Lung (tissue), 12 donors: Measurements from ENCODE around the gene ONECUT3. TPM values are rescaled to one million over a fixed set of nuclear protein-coding genes. Genes with fewer than 3 reads are reported as not detected.

ENCODE experiments used
- ATAC-seq: fragments of 200-7000 bp; cut with Tn5 transposase; one replicate; pipeline ENCODE4 v1.9.1; 2020; ENCODE audit warnings: moderate number of reproducible peaks; ENCODE audit not compliant: insufficient read depth, low FRiP score
- DNase-seq, 3 donors: peaks; one replicate each; pipeline ENCODE4 v3.0.0-alpha.2; 2013 to 2017
- H3K27ac ChIP-seq, 2 donors: one replicate each; pipeline ENCODE4 v1.5.1; 2013; ENCODE audit warnings: mild to moderate bottlenecking in 2 of 2, moderate library complexity in 2 of 2, control low read depth in 1 of 2, inconsistent platforms in 1 of 2, low read depth in 1 of 2, low read length in 1 of 2
- H3K27me3 ChIP-seq, 3 donors: one replicate each; pipeline ENCODE4 v1.5.1; 2013; ENCODE audit warnings: low read length in 2 of 3; ENCODE audit not compliant: control insufficient read depth in 3 of 3, insufficient read depth in 3 of 3
- H3K36me3 ChIP-seq, 4 donors: one replicate each; pipeline ENCODE4 v1.5.1; 2013; ENCODE audit warnings: low read length in 4 of 4, mild to moderate bottlenecking in 1 of 4, moderate library complexity in 1 of 4; ENCODE audit not compliant: control insufficient read depth in 4 of 4, insufficient read depth in 4 of 4
- H3K4me1 ChIP-seq, 5 donors: one replicate each; pipeline ENCODE4 v1.5.1; 2013; ENCODE audit warnings: low read length in 5 of 5, mild to moderate bottlenecking in 2 of 5, moderate library complexity in 1 of 5; ENCODE audit not compliant: control insufficient read depth in 5 of 5, insufficient read depth in 5 of 5
- H3K4me3 ChIP-seq: one replicate; pipeline ENCODE4 v1.5.1; 2013; ENCODE audit warnings: mild to moderate bottlenecking, control low read depth, moderate library complexity
- H3K9ac ChIP-seq, 2 donors: one replicate each; pipeline ENCODE4 v1.5.1; 2013; ENCODE audit warnings: low read length in 2 of 2, control low read depth in 1 of 2; ENCODE audit not compliant: insufficient read depth in 1 of 2
- H3K9me3 ChIP-seq, 4 donors: one replicate each; pipeline ENCODE4 v1.5.1; 2013; ENCODE audit warnings: low read length in 3 of 4, mild to moderate bottlenecking in 1 of 4, moderate library complexity in 1 of 4; ENCODE audit not compliant: control insufficient read depth in 4 of 4, insufficient read depth in 3 of 4
- CTCF ChIP-seq: IDR thresholded peaks from 2 replicates; pipeline ENCODE4 v1.5.1; 2012; ENCODE audit warnings: mild to moderate bottlenecking; ENCODE audit errors: control extremely low read depth, extremely low read depth
- WGBS, 2 donors: extraction: QIAGEN DNeasy Blood & Tissue Kit; methylation state at CpG; one replicate each; pipeline ENCODE4 v1.1.7; 2013; 5-methylcytosine and 5-hydroxymethylcytosine counted together
- polyA plus RNA-seq, 2 donors: library from polyadenylated mRNA; stranded (reverse); fragments of 200-250 nt; gene quantifications; one replicate each; pipeline ENCODE4 v1.2.1, GENCODE V29; 2013
- total RNA-seq, 2 donors: library from RNA; depleted of rRNA in 1 of 2; stranded (reverse); fragments of >200 nt in 1 of 2; gene quantifications; one replicate each; pipeline ENCODE4 v1.2.1, GENCODE V29; 2014 to 2021
- donor health status: control.
- donor health status: control.
- donor health status: Bipolar disorder and iron deficiency.
- donor health status: healthy.
- donor health status: DM: yes; HTN: yes; CAD: no.

Gene ONECUT3
- total and polyA plus RNA-seq, 4 donors = not detected

- H3K4me1 ChIP-seq = peaks cover 0 to 12% (median 0%) of the 10 kb centered on the region in 5 donors
- H3K4me3 ChIP-seq = no peak overlapping the region
- no peak overlapping the region for H3K27ac ChIP-seq
- H3K9me3 ChIP-seq = peaks cover 0 to 6% (median 0%) of the 10 kb centered on the region in 4 donors
- DNase-seq = no peak
- WGBS, 2 donors = 2 to 3% methylated on average over 37 to 43 of the region's 43 CpGs
- peaks cover 66 to 79% (median 66%) of the 10 kb centered on the region in 3 donors for H3K27me3 ChIP-seq
- H3K36me3 ChIP-seq = no peaks in the 10 kb centered on the region
- ATAC-seq = no peak
- no peak for TF ChIP-seq CTCF
- no peak overlapping the region for H3K9ac ChIP-seq
Observed at GRCh38 chr19:1755467-1756171, 2.3 kb downstream of the ONECUT3 start.

GRCh38 chr19:1756264-1756663 is 3.0 kb downstream of the ONECUT3 start:
- Histone ChIP-seq H3K9me3 (peaks cover 0 to 6% (median 0%) of the 10 kb centered on the region in 4 donors), H3K4me1 (peaks cover 0 to 12% (median 0%) of the 10 kb centered on the region in 5 donors), H3K4me3 (no peak overlapping the region), H3K27me3 (peaks cover 62 to 79% (median 64%) of the 10 kb centered on the region in 3 donors), H3K27ac (no peak overlapping the region), H3K9ac (no peak overlapping the region), H3K36me3 (no peaks in the 10 kb centered on the region)
- ATAC-seq (no peak), DNase-seq (no peak)
- 5 to 7% methylated on average over 20 of the region's 20 CpGs for WGBS, 2 donors
- no peak for TF ChIP-seq CTCF

GRCh38 chr19:1756705-1757465 is 3.6 kb downstream of the ONECUT3 start:
- Histone ChIP-seq H3K36me3 (no peaks in the 10 kb centered on the region), H3K4me1 (peaks cover 0 to 12% (median 0%) of the 10 kb centered on the region in 5 donors), H3K27me3 (peaks cover 58 to 79% (median 64%) of the 10 kb centered on the region in 3 donors), H3K4me3 (no peak overlapping the region), H3K27ac (no peak overlapping the region), H3K9ac (no peak overlapping the region), H3K9me3 (peaks cover 0 to 5% (median 0%) of the 10 kb centered on the region in 4 donors)
- DNase-seq (no peak), ATAC-seq (no peak)
- WGBS, 2 donors = 4 to 5% methylated on average over 28 to 29 of the region's 29 CpGs
- no peak for TF ChIP-seq CTCF
